Sigmoid colon (tissue), 7 donors: Measurements from ENCODE around the gene CNKSR3. TPM values are rescaled to one million over a fixed set of nuclear protein-coding genes. Genes with fewer than 3 reads are reported as not detected.

ENCODE experiments used
- DNase-seq: peaks from one replicate; pipeline ENCODE4 v3.0.0-alpha.2; 2019
- H3K27ac ChIP-seq, 4 donors: fragments of 200-600 bp; sonication (generic); one replicate each; pipeline ENCODE4 v1.5.1; 2016 to 2019; ENCODE audit warnings: mild to moderate bottlenecking in 1 of 4
- H3K27me3 ChIP-seq, 3 donors: fragments of 200-600 bp; sonication (generic); one replicate each; pipeline ENCODE4 v1.5.1; 2019; ENCODE audit warnings: mild to moderate bottlenecking in 1 of 3
- H3K36me3 ChIP-seq, 4 donors: fragments of 200-600 bp; sonication (generic); one replicate each; pipeline ENCODE4 v1.5.1; 2016 to 2019
- H3K4me1 ChIP-seq, 4 donors: fragments of 200-600 bp; sonication (generic); one replicate each; pipeline ENCODE4 v1.5.1; 2017 to 2019
- H3K4me3 ChIP-seq, 4 donors: fragments of 200-600 bp; sonication (generic); one replicate each; pipeline ENCODE4 v1.5.1; 2017 to 2019; ENCODE audit warnings: mild to moderate bottlenecking in 2 of 4, moderate library complexity in 1 of 4
- H3K9me3 ChIP-seq, 4 donors: fragments of 200-600 bp in 3 of 4; sonication (generic) in 3 of 4; one replicate each; pipeline versions ENCODE4 v1.5.1 to v1.6.1; 2013 to 2019
- CTCF ChIP-seq, 4 experiments: fragments of 450-650 bp in 3 of 4; fragments of 200-600 bp in 1 of 4; IDR thresholded peaks; one replicate each; pipeline ENCODE4 v1.5.1; 2016 to 2019; ENCODE audit warnings: antibody characterized with exemption in 4 of 4, mild to moderate bottlenecking in 3 of 4, moderate library complexity in 2 of 4
- EP300 ChIP-seq, 4 donors: sonication (generic); formaldehyde crosslinking; IDR thresholded peaks; one replicate each; pipeline ENCODE4 v1.6.1; 2017; ENCODE audit warnings: antibody characterized with exemption in 4 of 4
- POLR2A ChIP-seq, 2 donors: fragments of 450-650 bp; IDR thresholded peaks; one replicate each; pipeline ENCODE4 v1.6.1; 2016; ENCODE audit warnings: antibody characterized with exemption in 2 of 2, mild to moderate bottlenecking in 2 of 2, moderate library complexity in 2 of 2
- POLR2AphosphoS5 ChIP-seq, 4 donors: sonication (generic); formaldehyde crosslinking; IDR thresholded peaks; one replicate each; pipeline ENCODE4 v1.6.1; 2017; ENCODE audit warnings: antibody characterized with exemption in 4 of 4
- WGBS, 2 donors: extraction: QIAGEN DNeasy Blood & Tissue Kit; methylation state at CpG; one replicate each; pipeline ENCODE4 v1.1.7; 2013; 5-methylcytosine and 5-hydroxymethylcytosine counted together
- intact Hi-C: fragments of 100-400 bp; cut with DNase I; formaldehyde crosslinking; loops from one replicate; pipeline ENCODE4 v1.15.1; 2023
- polyA plus RNA-seq, 3 donors: library from polyadenylated mRNA; stranded (reverse); fragments of 200-250 nt; gene quantifications; one replicate each; pipeline ENCODE4 v1.2.3, GENCODE V29; 2013
- total RNA-seq, 4 donors: library from RNA; depleted of rRNA; stranded (reverse); fragments of >200 nt; gene quantifications; one replicate each; pipeline ENCODE4 v1.1.0, GENCODE V29; 2016
- donor health status: healthy with polysubstance abuse.
- donor health status: Bipolar disorder and iron deficiency.
- donor health status: healthy.

CNKSR3 gene
- total and polyA plus RNA-seq, 7 donors: 6.0 to 17.4 (median 15.3) TPM

- TF ChIP-seq POLR2A (IDR thresholded peaks at IDR 0.05) (no peak), EP300 (IDR thresholded peaks at IDR 0.05) (no peak), CTCF (IDR thresholded peaks at IDR 0.05) (no peak), POLR2AphosphoS5 (IDR thresholded peaks at IDR 0.05) (no peak)
- Histone ChIP-seq H3K4me1 (peaks cover 0 to 55% (median 40%) of the 10 kb centered on the region in 4 donors), H3K4me3 (no peak overlapping the region), H3K9me3 (no peaks in the 10 kb centered on the region), H3K27ac (peak overlapping the region in 2 of 4 donors; percentile 0 to 98), H3K27me3 (no peaks in the 10 kb centered on the region), H3K36me3 (no peaks in the 10 kb centered on the region)
- 72 to 75% methylated on average over 4 of the region's 4 CpGs for WGBS, 2 donors
- intact Hi-C loops: no loop called here
- no peak for DNase-seq
Observed at GRCh38 chr6:154501578-154501868, 9.0 kb downstream of the CNKSR3 start.

DNA sequence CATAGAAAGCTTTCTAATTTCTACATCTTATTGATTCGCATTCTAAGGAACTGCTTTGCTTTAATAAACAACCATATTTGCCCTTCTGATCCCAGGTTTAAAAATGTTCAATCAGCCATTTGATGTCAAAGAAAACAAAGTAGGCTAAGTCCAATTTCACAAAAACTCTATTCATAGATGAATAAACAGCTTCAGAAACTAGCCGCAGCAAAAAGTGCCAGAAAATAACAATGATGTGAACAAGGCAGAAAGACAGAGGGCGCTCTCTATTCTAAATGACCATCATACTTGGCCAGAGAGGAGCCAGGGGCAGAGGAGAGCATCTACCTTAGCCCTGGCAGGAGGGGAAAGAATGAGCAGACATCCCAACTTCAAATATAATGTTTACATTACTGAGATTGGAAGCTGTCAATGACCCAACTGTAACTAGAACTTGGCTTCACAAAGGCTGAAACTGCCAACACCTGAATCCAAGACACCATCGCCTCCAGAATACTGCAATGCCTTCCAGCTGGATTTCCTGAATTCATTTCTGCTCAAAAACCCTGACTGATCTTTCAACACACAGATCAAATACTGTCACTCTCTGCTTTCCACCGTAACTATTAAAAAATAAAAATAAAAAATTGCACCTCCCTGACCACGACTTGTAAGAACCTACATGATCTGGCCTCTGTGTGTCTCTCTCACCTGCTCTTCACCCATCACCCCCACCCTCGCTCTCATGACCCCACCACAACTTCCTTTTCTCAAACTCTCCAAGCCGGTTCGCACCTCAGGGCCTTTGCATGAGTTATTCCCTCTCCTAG, 9.5 kb downstream of the CNKSR3 start:
- no peaks in the 10 kb centered on the region for H3K27me3 ChIP-seq
- 78 to 83% methylated on average over 9 of the region's 9 CpGs for WGBS, 2 donors
- no peaks in the 10 kb centered on the region for H3K36me3 ChIP-seq
- DNase-seq: peak; percentile 28
- no peak for TF ChIP-seq POLR2AphosphoS5 (IDR thresholded peaks at IDR 0.05)
- peak in 2 of 4 experiments; percentile 11 to 28 for TF ChIP-seq CTCF (IDR thresholded peaks at IDR 0.05)
- TF ChIP-seq POLR2A (IDR thresholded peaks at IDR 0.05): no peak
- TF ChIP-seq EP300 (IDR thresholded peaks at IDR 0.05): no peak
- no peak overlapping the region for H3K4me3 ChIP-seq
- H3K27ac ChIP-seq: peak overlapping the region in 2 of 4 donors; percentile 8 to 98
- peaks cover 0 to 55% (median 39%) of the 10 kb centered on the region in 4 donors for H3K4me1 ChIP-seq
- H3K9me3 ChIP-seq: no peaks in the 10 kb centered on the region
- intact Hi-C loops: no loop called here

- H3K27ac ChIP-seq: peak overlapping the region in 2 of 4 donors; percentile 8 to 98
- TF ChIP-seq POLR2AphosphoS5 (IDR thresholded peaks at IDR 0.05): peak in 1 of 4 donors; percentile 15
- TF ChIP-seq CTCF (IDR thresholded peaks at IDR 0.05): no peak
- no peaks in the 10 kb centered on the region for H3K36me3 ChIP-seq
- no peak for DNase-seq
- 72 to 80% methylated on average over 4 of the region's 4 CpGs for WGBS, 2 donors
- no peaks in the 10 kb centered on the region for H3K27me3 ChIP-seq
- no peak overlapping the region for H3K4me3 ChIP-seq
- H3K4me1 ChIP-seq: peaks cover 0 to 60% (median 40%) of the 10 kb centered on the region in 4 donors
- intact Hi-C loops: no loop called here
- H3K9me3 ChIP-seq: no peaks in the 10 kb centered on the region
Observed at GRCh38 chr6:154499855-154500589, 10.5 kb downstream of the CNKSR3 start.

DNA sequence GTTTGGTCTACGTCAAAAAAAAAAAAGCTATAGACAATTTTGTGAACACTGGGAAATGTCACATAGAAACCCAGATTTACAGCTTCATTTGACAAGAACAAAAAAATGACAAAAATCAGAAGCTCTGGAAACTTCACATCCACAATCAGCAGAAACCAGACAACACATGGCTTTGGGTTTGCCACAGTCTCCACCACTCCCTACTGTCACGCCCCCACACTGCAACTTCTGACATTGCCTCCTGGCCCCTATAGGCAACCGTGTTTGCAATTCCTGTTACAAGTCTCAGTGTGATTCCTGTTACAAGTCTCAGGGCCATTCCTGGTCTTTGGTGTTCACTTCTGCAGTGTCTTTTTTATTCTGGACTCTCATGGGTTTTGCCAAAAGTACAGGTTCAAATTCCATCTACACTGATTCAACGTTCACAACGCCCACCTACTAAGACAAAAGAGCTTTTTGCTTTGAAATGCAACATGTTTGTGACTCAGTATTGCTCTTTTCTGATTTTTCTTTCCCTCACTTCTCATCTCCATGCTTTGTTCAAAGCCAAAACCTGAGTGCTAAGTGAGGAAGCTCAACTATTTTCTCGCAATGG, 12.0 kb downstream of the CNKSR3 start:
- no peak for DNase-seq
- TF ChIP-seq POLR2A (IDR thresholded peaks at IDR 0.05) (no peak), CTCF (IDR thresholded peaks at IDR 0.05) (no peak), EP300 (IDR thresholded peaks at IDR 0.05) (no peak), POLR2AphosphoS5 (IDR thresholded peaks at IDR 0.05) (no peak)
- 78 to 85% methylated on average over 6 of the region's 6 CpGs for WGBS, 2 donors

More for the DNA sequence above, 12.0 kb downstream of the CNKSR3 start:
- H3K4me1 ChIP-seq: peaks cover 0 to 52% (median 32%) of the 10 kb centered on the region in 4 donors
- no peaks in the 10 kb centered on the region for H3K27me3 ChIP-seq
- no peaks in the 10 kb centered on the region for H3K36me3 ChIP-seq
- intact Hi-C loops: no loop called here
- peak overlapping the region in 1 of 4 donors; percentile 98 for H3K27ac ChIP-seq
- H3K9me3 ChIP-seq: no peaks in the 10 kb centered on the region
- no peak overlapping the region for H3K4me3 ChIP-seq
